ENCODE data around the gene SVIL.
A peak's percentile ranks its signal among the peaks of the same experiment; 100 is the strongest.
"Not testable (repeated sequence)": the region's sequence is repeated elsewhere in the genome, so short reads cannot be mapped to it uniquely, and the experiment has no call there.

The SVIL gene

DNA sequence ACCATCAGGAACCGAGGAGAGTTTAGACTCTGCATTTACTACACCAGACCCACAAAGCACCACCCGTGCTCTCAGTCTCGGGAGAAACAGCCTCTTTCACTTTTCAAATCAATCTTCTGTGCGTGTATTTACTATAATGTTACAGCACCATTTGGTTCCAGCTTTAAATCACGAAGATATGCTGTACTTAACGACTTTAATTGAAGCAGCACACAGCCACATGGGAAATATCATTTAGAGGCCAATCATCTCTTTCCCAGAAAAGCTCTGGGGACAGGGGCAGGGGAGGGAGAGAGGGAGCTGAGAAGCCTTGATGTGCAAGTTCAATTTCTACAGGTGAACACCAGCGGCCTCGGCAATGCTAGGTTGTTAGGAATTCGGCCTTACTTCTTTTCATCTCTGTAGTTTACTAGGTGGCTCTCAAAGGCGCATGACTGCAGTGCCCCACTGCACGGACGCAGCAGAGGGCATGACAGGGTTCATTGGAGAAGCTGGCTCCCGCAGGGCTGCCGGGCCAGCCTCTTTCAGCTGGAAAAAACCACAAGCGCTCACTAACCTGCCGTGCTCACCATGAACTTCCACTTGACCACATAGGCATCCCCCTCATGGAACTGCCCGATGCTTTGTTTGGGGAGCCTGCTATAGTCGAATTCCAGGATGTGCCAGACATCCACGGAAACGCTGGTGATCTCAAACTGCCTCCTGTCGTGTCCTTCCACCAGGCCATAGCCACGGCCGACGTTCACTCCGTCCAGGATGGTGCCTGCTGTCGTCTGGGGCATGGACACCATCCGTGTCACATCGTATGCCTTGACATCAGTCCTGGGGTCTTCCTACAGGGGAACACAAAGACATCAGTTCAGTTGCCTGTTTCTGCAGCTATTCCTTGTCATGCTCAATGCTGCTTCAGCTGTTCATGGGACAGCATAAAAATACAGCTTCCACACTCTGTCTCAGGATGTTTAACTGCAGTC is 154.5 kb downstream of the SVIL start:
- no peak for DNase-seq

DNA sequence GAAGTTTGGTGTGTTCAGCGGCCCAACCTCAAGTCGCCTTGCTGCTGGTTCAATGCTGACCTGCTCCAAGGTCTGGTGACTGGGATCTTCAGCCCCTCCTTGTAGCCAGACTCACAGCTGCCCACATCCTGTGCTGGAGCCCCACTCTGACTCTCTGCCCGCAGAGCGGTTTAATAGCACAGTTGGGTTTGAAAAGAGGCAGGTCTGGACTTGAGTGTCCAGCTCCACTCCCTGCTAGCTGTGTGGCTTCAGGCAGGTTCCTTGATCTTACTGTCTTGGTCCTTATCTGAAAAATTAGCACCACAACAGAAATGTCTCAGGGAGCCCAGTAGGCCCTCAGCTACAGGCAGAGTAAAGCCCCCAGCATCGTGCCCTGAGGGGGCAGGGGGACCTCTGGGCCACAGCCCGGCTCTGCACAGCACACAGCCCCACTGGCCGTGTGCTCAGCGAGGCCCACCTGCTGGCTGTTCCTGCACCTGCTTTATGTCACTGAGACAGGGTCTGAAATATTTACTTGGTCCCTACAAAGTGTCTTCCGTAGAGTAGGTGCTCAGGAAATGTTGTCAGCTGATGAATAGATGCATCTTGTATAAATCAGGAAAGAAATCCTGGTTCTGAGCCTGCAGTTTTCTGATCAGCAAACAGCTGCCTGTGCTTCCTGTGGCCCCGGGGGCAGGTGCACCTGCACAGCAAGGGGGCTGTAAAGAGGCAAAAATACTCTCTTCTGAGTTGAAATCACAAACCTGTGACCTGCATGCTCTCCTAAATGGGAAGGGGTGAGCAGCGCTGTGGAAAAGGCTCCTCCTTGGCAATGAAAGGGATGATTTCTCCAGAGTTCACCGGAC is 155.5 kb downstream of the SVIL start:
- no peak for DNase-seq

DNA sequence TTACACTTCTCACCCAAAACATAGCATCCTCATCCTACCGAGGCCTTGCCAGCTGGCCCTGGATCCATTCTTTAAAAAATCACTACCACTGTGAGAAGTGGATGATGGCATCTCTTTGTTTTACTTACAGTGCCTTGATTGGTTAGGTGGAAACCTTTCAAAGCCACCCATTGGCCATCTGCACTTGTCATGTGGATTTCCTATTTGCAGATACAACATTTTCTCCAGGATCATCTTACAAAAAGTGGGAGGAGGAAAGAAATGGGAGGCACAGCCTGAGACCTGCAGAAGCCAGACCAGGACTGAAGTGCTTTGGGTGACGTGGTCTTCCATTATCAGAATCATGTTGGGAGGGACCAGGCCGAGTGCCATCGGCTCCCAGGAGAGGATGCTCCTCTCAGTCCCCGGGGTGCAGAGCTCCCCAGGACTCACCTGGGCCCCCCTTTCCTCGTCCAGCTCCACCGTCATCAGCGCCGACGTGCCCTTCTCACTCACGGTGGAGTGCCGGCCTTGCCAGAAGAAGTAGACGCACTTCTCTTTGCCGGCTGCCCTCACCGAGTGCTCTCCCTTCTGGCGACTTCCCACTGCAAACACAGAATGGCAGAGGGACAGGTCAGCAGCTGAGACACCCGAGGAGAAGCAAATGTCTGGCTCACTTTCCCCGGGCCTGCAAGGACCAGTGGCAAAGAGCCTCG is 161.2 kb downstream of the SVIL start:
- DNase-seq = no peak

DNA sequence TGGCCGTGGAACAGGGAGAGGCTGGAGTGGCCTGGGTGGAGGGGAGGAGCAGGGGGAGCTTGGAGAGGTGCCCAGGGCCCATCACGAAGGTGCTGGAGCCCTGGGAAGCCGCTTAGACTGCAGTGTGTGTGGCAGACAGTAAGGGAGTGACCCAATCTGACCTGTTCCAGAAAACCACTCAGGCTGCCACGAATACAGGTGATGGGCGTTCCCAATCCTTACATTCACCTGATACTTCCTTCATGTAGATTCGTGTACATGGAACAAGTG is 161.7 kb downstream of the SVIL start:
- no peak for DNase-seq

DNA sequence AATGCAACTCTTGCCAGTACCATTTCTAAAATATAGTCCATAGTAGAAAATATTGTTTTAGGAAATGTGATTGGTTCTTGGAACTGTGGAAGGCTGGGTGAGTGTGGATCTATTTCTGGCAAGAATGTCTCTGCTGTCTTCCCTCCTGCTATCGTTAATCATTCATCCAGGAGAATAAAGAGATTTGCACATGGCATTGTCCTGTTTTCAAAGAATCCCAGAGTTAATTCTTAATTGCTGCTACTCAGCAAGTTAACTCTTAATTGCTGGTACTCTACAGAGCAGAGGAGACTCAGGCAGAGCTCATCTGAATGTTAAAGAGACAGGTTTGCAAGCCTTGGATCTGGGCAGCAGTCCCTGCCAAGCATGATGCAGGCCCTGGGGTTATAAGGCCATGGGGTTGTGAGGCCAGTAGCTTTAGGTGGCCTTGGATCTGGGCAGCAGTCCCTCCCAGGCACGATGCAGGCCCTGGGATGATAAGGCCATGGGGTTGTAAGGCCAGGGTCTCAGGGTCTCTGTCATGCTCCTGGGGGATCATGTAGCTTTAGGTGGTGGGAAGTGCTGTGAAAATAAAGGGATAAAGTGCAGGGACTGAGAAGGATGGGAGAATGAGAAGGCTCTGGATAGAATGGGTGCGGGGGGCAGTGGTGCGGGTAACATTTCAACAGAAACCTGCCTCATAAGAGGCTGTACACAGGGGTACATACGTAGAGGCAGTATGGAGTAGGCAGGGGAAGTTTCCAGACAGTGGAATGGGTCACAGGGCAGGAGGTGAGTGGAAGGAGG is 162.3 kb downstream of the SVIL start:
- no peak for DNase-seq

DNA sequence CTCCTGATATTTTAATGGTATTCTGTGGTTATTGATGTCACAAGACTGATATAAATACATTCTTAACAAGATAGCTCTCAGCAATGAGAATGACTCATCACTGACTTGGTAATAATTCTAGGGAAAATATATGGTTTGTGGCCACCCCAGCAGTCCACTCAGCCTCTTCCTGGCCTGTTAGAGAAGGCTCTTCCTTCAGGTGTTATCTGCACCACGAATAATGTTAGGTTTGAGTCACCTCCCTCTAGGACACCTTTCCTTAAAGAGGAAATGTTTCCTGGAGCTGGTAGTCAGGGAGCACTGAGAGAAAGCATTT is 163.3 kb downstream of the SVIL start:
- no peak for DNase-seq

DNA sequence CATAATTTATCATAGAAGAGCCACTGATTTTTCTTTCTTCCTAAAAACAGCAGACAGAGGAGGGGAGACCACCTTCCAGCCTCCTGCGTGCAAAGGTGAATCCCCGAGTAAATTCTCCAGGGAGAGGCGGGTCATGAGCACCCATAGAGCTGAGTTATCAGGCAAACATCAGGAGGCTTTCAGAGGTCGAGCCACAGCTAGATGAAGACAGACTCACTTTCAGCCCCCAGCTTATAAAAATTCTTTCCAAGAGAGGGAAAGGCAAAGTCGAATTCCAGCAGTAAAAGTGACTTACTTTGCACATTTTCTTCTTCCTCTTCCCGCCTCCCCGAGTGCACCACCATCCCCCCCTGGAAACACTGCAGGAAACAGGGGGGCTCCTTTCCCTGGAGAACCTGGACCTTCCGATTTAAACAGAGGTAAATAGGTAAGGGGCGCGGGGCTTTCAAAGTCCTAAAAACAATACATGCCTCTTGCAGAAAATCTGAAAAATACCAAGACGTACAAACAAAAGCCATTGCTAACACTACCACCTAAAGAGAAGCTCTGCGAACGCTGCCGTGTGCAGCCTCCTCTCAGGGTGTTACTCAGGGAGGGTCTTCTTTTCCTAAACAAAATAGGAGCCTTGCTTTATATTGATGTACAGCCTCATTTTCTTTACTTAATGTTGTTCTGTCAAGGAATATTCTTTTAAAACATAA is 163.8 kb downstream of the SVIL start:
- DNase-seq = no peak

DNA sequence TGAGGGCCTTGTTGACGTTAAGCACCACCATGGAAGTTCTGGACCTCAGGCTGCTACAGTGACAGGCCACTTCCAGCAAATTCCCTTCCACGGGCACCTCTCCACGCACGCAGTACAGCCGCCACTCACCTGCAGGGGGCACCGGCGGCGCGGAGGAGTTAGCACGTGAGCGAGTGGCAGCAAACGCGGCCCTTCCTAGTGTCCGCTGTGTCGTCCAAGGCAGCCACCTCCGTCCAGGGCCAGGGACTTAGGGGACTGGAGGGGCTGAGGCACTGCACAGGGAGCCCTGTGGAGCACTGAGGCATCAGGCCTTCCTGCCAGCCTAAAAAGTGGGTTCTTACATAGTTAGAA is 164.4 kb downstream of the SVIL start:
- DNase-seq = no peak

DNA sequence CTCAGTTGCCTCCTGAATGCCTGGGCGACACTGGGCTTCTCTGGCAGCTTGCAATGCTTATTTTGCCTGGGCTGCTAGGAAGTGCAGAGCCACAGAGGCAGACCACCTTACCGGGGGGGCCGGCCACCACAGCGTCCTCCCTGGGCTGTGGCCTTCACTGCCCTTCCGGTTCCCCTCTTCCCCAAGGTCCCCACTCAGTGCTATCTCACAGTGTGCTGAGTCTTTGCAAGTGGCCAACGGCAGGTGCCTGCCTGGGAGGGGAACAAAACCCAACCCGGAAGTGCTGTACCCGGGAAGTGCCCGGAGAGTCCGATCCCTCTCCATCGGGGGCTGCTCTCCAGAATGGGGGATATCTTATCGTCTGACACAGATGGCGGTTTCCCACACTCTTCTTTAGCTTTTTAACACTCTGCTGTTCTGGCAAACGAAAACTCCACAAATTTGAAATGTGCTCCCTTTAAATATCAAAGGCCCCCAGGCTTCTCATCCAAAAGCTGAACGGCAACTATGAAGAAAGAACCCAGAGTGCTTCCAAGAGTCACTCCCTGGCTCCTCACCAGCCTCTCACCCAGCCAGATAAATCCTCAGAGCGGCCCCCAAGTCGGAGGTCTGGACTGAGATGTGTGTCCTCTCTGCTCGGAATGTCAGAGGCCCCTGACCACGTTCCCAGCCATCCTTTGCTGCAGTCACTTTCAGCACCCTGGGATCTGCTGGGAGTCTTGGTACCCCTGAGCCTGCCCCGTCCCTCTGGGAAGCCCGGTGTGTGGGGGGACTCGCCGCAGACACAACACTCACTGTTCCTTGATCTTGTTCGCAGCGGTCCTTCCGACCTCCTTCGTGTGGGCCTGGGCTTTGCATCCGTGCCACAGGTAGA is 165.1 kb downstream of the SVIL start:
- DNase-seq = no peak

DNA sequence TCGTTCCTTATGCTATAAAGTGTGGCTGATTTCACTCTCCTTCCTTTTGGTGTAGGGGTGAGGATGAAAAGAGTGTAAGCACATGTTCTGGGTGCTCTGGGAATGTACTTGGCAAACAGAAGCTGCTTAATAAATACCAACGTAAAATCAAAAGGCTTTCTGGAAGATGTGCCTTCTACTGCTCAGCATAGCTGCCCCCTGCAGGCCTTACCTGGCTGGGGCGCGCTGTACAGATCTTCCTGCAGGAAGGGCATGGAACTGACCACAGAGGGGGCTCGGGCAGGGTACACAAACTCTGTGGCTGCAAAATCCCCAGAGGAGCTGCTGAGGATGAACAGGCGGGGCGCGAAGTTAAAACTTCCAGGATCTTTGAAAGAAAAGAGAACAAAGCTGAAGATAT is 169.4 kb downstream of the SVIL start:
- no peak for DNase-seq

DNA sequence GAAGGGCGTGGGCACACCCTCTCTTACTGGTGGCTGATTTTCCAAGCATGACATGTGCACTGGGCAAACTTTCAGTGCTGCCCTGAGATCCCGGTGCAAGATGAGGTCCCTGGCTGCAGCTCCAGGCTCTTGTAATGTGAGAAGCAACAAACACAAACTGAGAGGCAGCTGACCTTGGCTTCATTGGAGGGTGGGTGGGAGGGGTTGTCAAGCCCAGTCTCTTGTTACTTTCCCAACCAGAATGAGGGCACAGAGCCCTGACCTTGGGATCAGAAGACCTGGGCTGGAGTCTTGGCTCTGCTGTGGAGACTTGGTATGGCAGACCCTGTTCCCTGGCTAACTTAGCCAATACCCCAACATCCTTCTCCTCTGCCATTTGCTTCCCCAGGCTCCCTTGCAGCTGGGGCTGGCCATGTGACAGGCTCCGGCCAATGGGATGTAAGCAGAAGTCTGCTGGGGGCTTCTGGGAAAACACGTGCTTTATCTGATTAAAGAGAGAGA is 170.1 kb downstream of the SVIL start:
- DNase-seq = not testable (repeated sequence)

DNA sequence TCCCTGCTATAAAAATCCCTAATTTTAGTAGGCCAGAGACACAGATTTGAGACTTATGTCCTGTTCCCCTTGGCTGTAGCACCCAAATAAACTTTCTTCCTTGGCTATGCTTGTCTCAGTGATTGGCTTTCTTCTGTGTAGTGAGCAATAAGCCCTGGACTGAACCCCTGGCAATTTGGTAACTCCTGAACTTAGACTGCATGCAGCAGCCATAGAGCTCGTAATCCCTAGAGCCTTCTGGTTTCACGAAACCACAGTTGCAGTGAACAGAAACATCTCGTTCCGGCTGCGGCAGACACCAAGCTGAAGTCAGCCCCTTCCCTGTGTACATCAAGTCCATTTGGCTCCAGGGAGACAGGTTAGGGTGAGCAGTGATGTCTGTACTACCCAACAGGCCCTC is 173.7 kb downstream of the SVIL start:
- DNase-seq = no peak

DNA sequence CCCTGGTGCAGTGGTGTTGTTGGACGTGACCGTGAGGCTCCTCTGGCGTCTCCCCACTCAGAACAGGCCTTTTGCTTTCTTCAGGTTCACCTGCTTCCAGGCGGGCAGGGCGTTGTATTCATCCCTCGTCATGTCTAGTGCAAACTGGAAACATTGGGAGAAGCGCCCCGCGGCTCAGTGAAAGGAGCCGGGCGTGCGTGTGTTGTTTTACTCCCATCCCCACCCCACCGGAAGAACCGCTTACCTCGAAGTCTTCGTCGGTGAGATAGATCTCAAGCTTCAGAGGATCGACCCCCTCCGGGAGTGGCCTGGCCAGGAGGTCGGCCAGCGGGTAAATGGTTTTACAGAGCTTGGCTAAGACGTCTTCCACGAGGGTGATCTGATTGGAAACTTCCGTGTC is 176.6 kb downstream of the SVIL start:
- not testable (repeated sequence) for DNase-seq

DNA sequence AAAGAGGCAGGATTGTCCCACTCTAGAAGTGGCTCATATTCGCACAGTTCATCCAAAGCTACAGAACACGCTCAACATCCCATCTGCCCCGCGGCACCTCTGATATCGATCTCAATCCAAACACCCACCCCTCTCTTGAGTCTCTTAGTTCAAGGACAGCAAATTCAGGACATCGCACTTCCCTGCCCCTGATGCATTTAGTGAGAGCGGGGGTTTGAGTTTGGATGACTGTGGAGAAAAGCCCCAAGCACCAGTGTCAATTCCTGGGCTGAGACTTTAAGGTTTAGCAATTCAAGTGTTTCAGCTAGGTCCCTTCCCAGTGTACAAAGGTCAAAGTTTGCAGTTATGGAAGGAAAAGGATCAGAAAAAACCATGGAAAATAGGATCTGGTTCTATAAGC is 179.7 kb downstream of the SVIL start:
- no peak for DNase-seq

DNA sequence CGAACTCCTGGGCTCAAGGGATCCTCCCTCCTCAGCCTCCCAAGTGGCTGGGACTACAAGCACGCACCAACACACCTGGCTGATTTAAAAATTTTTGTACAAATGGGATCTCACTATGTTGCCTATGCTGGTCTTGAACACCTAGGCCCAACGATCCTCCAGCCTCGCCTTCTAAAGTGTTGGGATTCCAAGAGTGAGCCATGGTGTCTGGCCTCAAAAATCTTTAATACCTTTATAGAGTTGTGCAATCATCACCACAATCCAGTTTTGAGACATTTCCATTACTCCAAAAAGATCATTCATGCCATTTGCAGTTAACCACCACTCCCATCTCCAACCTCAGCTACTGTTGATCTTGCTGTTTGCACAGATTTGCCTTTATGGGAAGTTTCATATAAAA is 180.5 kb downstream of the SVIL start:
- no peak for DNase-seq

DNA sequence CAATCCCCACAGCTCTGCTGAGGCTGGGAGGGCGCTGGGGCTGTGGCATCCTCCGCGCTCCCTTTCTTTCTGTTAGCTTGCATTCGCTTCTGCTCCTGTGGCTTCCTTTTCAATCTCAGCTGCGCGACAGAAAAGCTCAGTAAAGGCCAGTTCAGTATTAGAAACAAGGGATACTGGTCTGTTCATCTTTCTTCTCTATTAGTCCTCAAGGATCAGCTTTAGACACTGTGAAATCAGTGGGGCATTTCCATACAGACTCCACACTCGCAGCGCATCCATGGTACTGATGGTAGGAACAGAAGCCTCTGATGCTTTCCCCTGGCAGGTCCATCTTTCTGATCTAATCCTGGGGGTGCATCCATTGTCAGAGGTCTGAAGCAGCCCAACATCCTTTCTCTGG is 182.2 kb downstream of the SVIL start:
- no peak for DNase-seq

DNA sequence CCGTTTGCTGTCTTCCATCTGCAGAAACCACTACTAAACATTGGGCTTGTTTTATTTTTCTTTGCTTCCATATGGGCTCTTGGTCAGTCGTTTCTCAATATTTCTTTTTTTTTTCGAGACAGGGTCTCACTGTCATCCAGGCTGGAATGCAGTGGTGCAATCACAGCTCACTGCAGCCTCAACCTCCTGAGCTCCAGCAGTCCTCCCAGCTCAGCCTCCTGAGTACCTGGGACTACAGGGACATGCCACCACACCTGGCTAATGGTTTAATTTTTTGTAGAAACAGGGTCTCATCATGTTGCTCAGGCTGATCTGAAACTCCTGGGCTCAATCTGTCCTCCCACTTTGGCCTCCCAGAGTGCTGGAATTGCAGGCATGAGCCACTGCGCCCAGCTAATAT is 182.8 kb downstream of the SVIL start:
- DNase-seq = no peak

DNA sequence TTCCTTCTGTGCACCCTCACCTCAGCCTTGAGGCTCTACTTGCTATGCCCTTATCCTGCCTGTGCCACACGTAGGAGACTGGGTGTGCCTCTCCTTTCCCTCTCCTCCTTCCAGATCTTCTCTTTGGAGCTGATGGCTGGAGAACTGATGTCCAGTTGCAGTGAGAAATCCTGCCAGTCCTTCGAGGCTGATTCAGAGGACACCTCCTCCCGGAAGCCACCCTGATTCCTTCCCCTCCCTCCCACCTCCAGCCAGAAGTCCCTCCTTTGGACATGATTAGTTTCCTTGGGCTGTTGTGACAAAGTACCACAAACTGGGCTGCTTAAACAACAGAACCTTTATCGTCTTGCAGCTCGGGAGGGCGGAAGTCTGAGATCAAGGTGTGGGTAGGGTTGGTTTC is 184.4 kb downstream of the SVIL start:
- DNase-seq = no peak

DNA sequence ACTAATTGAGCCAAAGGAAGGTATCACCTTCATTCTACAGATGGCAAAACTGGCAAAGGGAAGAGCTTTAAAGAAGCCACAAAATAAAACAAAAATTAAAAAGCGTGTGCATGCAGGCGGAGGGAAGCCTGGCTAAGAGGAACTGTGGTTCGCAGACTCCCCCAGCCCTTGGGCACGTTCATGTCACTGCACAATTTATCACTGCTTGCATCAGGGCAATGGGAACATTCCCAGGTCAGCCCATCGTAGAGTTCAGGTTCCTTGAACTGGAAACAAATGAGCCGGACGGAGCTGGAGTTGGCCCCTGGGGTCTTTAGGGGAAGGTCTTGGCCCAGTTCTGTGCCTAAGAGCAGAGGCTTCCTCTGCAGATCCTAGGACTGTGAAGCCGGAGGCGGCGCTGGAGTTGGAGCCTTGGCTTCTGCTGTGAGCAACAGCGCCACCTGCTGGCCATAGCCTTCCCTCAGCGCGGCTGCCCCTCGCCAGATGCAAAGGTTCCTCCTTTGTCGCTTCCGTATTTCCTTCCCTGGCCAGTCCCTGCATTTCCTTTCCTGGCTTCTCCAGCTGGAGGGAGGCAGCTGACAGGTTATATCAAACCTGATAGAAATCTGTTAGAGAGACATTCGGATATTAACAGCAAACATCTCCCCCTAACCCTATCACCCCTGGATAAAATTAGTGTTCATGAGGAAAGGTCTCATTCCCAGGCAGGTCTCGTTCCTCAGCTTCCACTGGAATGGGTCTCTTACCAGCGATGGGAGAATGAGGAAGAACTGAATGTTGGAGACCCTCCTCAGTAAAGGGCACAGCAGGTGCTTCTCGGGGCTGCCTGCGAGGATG is 185.8 kb downstream of the SVIL start:
- DNase-seq = peak in 1 of 2 experiments; percentile 22

DNA sequence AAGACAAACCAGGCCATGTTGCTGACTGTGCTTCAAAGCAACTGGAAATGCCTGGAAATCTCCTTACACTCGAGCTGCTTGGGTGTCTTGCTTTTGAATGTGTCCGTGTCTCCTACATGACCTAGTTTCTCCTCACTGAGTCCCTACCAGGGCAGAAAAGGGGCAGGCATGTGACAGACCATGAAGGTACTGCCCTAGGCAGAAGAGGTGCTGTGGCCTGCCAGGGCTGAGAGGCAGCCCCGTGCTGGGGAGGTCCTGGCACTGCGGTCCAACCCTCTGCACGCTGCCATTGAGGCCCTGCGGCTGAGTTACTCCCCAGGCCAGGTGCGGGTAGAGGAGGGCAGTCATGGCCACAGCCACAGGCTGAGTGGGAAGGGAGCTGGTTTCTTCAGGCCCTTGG is 186.6 kb downstream of the SVIL start:
- no peak for DNase-seq

All from NCI-H1930 (cell line).